GM10847 (cell line): ENCODE measurements around the gene CD34.

Experiments used
- POLR2A ChIP-seq: IDR thresholded peaks from 2 replicates; pipeline ENCODE4 v1.6.1; 2011; ENCODE audit not compliant: insufficient read length; ENCODE audit errors: extremely low read depth

Gene CD34

GRCh38 chr1:207911856-207912760 is 1.2 kb upstream of the CD34 start:
- no peak for TF ChIP-seq POLR2A

- no peak for TF ChIP-seq POLR2A
These were observed 1.2 kb downstream of the CD34 start for GRCh38 chr1:207909687-207910086.

GRCh38 chr1:207908107-207908734 is 2.7 kb downstream of the CD34 start:
- no peak for TF ChIP-seq POLR2A

DNA sequence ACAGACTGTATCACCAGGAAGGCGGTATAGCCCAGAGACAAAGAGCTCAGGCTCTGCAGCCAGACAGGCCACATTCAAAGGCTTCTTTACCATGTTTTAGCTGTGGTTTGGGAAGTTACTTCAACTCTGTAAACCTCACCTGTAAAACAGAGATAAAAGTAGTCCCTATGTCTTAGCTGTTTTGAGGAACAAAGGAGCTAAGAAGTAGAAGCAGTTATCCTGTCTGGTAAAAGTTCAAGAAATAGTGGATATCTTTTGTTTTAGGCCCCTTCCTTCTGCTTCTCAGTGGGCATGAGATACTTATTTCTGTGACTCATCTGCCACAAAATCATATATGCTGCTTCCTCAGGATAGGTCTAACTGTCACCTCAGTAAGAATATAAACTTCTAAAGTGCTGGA is 6.5 kb downstream of the CD34 start:
- no peak for TF ChIP-seq POLR2A

GRCh38 chr1:207903767-207904166 is 7.2 kb downstream of the CD34 start:
- TF ChIP-seq POLR2A: no peak

DNA sequence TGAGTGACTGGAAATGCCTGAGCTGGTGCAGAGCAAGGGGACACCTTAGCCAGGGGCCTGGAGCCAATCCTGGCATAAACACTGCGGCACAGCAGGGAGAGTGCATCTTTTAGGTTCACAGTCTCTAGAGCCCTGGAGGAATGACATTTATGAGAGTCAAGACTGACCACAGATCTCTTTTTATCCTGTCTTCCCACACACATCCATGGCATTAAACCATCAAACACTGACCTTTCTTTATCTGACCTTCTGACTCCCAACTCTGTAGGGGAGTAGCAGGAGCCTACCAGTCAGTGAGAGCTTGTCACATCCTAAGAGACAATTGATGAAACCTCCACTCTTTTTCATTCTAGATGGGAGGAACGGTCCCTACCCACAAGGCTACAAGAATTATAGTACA is 7.9 kb downstream of the CD34 start:
- no peak for TF ChIP-seq POLR2A

DNA sequence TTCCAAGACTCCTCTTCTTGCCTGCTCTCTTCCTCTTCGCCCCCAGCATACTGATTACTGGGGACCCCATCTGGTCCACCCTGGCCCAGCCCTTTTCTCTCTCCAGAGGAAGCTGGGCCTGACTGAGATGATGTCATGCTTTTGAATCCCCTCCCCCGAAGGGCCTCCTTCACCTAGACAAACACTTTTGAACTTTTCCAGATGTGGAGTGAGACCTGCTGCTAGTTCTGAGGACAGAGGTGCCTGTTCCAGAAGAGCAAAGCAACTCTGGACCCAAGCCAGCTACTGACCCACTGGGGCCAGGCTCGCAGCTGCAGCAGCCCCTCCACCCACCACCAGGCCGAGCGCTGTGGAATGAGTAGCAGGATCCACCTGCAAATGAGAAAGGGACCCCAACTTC is 8.4 kb downstream of the CD34 start:
- no peak for TF ChIP-seq POLR2A

GRCh38 chr1:207901041-207901653 is 9.8 kb downstream of the CD34 start:
- TF ChIP-seq POLR2A: no peak

DNA sequence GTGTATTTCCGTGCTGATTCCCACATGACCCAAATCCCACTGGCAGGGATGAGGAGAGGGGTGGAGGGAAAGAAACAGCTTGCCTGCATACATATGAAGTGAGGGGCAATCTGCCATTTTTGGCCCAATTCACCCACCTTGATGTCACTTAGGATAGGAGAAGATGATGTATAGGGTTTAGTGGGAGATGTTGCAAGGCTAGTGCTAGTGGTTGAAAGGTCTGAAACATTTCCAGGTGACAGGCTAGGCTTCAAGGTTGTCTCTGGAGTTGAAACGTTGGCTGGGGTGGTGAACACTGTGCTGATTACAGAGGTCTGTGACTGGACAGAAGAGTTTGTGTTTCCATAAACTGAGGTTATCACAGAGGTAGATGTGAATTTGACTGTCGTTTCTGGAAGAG is 12.1 kb downstream of the CD34 start:
- no peak for TF ChIP-seq POLR2A

GRCh38 chr1:207898260-207898659 is 12.7 kb downstream of the CD34 start:
- TF ChIP-seq POLR2A: no peak

DNA sequence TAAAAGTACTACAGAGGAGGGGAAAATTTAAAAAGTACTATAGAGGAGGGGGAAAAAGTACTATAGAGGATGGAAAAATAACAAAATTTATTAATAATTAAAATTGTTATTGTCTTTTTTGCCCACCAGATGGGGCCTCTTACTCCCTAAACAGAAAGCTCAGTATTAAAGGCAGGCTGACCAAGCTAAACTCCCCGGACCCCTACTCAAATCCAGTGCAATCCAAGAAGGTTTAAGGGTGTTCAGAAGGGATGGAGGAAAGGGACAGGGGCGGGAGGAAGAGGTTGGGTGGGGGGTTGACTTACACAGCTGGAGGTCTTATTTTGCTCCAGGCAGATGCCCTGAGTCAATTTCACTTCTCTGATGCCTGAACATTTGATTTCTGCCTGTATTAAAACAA is 13.7 kb downstream of the CD34 start:
- TF ChIP-seq POLR2A: no peak

- no peak for TF ChIP-seq POLR2A
These were observed 14.4 kb downstream of the CD34 start for GRCh38 chr1:207896547-207896946.

- TF ChIP-seq POLR2A: no peak
These were observed 16.2 kb downstream of the CD34 start for GRCh38 chr1:207894704-207895103.

DNA sequence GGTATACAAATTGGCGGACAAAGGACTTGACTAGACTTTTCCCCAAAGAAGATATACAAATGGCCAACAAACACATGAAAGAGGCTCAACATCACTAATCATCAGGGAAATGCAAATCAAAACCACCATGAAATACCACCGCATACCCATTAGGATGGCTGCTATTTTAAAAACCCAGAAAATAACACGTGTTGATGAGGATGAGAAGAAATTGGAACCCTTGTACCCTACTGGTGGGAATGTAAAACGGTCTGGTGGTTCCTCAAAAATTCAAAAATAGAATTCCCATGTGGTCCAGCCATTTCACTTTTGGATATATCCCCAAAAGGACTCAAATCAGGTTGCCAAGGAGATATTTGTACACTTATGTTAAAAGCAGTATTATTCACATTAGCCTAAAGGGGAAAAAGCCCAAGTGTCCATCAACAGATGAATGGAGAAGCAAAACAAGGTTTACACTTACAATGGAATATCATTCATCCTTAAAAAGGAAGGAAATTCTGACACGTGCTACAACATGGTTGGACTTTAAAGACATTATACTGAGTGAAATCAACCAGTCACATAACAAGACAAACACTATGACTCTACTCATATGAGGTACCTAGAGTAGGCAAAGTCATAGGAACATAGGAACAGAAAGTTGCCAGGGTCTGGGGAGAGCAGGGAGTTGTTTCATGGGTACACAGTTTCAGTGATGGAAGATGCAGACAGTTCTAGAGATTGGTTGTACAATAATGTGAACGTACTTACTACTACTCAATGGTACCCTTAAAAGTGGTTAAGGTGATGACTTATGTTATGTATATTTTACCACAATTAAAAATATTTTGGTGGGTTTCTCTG is 17.0 kb downstream of the CD34 start:
- TF ChIP-seq POLR2A: no peak

GRCh38 chr1:207892764-207893163 is 18.2 kb downstream of the CD34 start:
- no peak for TF ChIP-seq POLR2A

GRCh38 chr1:207891148-207891547 is 19.8 kb downstream of the CD34 start:
- TF ChIP-seq POLR2A: no peak
